HG03469 (cell line): ENCODE data around the gene SUSD5.
"Not testable (repeated sequence)": the region's sequence is repeated elsewhere in the genome, so short reads cannot be mapped to it uniquely, and the experiment has no call there.

ENCODE experiments used
- ATAC-seq: cut with Tn5 transposase; IDR thresholded peaks from one replicate; pipeline ENCODE4 v1.9.1; 2021; ENCODE audit warnings: mild to moderate bottlenecking, moderate library complexity, moderate number of reproducible peaks; ENCODE audit not compliant: unreplicated experiment

SUSD5 gene

DNA sequence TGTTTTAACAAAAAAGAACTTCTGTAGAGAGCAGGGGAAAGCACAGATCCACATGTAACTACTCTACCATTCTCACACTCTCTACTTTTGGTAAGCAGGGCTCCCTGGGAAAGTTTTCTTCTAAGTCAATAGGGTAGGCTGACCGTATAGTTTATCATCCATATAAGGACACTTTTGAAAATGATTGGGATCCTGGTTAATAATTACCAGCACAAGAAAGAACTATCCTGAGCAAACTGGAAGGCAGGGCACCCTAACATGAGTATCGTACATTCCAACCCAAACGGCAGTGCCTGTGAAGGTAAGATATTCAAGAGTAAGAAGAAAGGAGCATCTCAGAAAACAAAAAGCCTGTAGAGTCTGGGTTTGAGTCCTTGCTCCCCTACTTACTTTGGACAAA lies 22.1 kb downstream of the SUSD5 start:
- no peak for ATAC-seq

DNA sequence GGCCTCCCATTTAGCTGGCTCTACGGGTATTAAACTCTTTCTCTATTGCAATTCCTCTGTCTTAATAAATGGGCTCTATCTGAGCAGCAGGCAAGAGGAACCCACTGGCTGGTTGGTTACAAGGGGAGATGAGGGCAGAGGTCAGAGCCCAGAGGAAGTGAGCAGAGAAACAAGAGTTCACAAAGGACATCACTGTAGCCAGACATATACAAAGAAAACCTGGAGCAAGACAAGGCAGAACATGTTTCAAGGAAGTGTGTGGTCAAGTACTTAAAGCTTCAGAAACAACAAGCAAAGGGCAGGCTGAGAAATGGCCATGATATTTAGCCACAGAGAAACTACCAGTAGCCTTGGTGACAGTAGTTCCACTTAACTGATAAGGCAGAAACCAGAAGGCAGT lies 24.3 kb downstream of the SUSD5 start:
- ATAC-seq: no peak

DNA sequence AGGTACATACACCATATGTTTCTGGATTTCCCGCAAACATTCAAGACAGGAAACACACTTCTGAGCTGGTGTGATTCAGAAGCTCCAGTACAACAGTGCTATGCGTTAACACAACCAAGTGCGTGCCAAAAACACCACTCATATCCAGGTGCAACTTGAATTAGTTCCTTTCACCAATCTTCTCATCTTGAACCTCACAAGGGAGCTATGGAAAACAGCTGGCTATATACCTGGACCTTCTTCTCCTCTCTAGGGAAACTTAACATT lies 31.3 kb downstream of the SUSD5 start:
- no peak for ATAC-seq

DNA sequence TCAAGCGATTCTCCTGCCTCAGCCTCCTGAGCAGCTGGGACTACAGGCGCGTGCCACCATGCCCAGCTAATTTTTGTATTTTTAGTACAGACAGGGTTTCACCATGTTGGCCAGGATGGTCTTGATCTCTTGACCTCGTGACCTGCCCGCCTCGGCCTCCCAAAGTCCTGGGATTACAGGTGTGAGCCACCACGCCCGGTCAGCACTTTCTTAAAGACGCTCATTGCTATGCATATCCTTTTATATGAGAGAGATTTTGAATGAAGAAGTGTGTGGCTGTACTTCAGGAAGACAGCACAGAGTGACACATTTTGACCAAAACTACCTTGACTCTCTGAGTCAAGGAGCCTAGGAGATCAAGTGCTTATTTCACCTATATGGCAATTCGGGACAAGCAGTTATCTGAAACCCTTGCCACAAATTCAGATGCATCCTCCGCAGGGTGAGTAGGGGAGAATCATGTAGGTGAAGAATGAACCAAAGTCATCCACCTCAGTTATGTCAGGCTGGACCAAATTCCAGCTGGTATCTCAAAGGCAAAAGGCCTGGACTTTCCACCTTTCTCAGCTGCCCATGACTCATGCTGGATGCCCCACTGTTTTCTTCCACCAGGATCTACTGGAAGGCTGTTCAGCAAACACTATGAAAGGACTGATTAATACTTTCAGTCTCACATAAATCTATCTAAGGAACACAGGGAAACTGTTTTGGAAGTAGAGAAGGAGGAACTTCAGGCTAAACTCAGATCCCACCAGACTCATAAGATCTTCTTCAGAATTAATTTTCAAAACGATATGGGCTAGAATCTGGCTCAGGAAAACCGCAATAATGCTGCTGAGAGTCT lies 31.9 kb downstream of the SUSD5 start:
- no peak for ATAC-seq

DNA sequence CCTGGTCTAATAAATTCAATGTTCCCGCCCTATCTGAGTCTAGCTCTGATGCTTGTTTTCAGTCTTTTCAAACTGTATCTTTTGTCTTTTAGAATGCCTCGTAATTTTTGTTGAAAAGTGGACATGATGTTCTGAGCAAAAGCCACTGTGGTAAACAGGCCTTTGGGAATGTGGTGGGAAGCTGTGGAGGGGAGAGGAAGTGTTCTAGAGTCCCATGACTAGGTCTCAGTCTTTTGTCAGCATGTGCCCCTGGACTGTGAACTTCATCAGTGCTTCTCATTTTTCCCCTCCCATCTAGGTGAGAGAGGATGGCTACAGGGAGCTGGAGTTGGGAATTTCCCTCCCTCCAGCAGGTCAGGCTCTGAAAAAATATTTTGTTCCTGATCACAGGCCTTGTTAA lies 33.7 kb downstream of the SUSD5 start:
- no peak for ATAC-seq

DNA sequence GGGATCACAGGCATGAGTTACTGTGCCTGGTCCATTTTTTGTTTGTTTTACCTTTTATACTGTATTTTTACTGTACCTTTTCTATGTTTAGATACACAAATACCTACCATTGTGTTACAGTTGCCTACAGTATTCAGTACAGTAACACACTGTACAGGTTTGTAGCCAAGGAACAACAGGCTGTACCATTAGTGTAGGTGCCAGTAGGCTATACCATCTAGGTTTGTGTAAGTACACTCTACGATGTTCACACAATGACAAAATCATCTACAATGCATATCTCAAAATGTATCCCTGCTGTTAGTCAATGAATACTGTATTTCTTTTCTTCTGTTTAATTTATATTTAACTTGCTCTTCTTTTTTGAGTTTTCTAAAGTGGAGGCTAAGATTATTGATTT lies 37.0 kb downstream of the SUSD5 start:
- ATAC-seq: not testable (repeated sequence)

DNA sequence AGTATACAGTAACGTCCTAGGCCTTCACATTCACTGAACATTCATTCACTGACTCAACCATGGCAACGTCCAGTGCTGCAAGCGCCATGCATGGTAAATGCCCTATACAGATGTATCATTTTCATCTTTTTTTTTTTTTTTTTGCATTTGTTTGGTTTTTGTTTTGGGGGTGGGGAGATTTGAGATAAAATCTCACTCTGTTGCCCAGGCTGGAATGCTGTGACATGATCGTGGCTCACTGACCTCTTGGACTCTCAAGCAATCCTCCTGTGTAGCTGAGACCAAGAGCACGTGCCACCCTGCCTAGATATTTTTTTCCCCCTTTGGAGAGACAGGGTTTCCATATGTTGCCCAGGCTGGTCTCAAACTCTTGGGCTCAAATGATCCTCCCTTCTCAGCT lies 37.4 kb downstream of the SUSD5 start:
- ATAC-seq: no peak

DNA sequence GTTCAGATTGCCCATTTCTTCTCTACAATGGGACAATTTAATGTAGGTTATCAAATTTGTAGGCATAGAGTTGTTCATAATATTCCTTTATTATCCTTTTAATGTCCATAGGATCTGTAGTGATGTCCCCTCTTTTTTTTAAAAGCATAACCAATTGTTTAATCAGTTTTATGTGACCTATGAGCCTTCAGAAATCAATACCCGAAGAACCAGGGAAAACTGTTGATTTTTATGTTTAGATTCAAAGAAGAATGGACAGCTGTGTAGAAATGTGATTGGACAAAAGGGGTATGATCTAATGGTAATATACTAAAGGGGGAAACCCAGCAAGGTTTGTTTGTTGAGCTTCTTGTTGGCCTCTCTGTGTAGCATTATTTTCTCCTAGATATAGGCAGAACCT lies 39.5 kb downstream of the SUSD5 start:
- no peak for ATAC-seq

DNA sequence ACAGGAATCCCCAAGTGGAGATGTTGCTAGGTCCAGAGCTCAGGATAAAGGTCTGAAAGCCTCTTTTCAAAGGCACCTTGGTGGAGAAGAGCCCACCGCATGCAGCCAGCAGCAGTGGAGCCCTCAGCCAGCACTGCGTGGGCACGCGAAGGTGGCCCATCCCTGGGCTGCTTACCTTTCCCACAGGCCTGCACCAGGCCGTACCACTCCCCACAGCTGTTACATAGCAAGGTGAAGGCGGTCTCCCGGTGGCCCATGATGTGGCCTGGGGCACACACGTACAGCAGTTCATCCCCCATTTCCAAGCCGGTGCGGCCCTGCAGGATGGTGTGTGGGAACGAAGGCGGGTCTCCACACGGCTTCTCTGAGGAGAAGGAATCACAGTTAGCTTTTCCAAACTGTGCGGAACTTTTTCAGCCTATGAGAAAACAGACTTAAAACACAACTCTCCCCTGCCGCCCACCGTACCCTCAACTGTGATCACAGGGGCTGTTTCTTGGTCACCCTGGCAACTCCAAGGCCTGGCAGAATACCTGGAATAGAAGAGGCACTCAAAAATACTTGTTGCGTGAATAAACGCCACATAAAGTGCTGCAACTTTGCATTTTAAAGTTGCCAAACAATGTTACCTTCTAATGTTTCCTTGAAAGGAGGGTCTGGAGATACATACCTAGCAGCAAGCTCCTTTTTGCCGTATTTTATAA lies 43.7 kb downstream of the SUSD5 start:
- no peak for ATAC-seq

DNA sequence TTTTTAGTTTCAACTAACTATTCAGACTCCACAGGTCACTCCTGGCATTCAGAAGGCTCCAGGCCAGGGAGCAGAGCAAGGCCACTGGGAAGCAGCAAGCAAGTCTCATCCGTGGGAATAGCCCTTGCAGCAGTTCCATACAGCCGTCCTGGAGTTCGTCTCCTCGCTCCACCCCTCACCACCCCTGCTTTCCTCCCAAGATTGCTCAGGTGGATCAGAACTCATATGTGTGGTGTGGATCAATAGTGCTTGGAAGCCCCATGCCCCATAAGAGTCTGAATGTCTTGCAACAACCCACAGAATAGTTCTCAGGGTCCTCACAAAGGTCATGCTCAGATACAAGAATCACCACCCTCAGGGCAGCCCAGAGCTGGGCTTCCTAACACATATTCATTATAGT lies 44.5 kb downstream of the SUSD5 start:
- no peak for ATAC-seq

DNA sequence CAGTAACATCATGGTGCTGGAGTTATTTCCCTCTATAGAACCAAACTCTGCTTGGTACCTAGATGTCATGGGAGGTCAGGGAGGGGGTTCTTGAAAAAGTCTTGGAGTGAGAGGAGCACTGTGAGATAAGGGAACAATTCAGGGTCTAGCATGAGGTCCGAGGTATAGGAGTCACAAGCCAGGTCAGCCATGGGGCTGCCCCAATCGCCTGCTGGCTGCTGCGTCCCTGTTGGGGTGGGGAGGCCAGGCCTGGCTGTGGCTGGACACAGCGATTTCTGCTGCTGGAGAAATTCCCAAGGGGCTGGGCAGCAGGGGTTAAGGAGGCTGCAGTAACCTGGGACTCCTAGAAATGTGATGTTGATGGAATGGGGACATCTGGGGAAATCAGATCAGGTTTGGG lies 44.9 kb downstream of the SUSD5 start:
- no peak for ATAC-seq

DNA sequence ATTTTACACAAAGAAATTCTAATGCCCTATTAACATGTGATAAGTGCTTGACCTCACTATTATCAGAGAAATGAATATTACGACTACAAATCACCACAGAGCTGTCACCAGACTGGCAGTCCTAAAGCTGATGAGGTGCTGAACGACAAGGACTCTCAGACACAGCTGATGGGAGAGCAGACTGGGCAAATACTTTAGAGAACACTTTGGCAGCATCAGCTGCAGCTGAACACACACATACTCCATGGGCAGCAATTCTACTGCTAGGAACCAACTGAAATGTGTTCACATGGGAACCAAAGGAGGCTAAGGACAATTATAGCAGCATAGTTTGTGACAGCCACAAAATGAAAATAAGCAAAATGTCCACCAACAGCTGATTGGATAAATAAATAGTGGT lies 45.5 kb downstream of the SUSD5 start:
- no peak for ATAC-seq

DNA sequence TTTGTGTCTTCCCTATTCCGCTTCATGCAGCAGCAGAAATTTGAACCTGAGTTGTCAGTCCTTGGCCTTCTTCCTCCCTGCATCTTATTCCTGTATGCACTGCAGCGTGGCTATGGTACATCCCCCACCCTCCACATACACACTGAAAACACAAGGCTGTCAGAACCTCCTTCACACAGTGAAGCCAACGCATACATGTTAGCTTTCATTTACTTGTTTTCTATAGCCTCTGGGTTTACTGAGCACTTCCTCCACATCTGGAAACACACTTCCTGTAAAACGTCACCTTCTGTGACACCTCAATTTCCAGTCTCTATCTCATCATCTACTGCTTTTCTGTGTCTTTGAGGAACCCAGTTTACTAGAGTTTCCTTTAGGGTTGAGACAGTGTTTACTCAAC lies 47.0 kb downstream of the SUSD5 start:
- ATAC-seq: no peak

DNA sequence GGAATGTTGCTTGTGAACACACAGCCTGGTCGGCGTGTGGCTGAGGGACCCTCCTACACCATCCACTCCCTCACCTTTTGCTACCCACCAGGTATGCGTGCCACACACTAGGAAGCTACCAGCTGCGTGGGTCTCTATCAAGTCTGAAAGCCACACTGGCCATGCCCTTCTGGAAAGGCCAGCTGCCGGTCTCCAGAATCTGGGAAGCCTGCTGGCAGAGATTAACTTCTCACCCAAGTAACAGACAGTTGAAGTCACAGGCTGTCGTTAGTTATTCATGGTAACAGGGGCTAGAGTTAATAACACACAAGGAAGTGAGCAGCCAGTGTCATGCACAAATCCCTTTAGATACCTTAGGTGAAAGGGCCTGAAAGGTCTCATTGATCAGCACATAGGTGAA lies 48.1 kb downstream of the SUSD5 start:
- ATAC-seq: no peak

DNA sequence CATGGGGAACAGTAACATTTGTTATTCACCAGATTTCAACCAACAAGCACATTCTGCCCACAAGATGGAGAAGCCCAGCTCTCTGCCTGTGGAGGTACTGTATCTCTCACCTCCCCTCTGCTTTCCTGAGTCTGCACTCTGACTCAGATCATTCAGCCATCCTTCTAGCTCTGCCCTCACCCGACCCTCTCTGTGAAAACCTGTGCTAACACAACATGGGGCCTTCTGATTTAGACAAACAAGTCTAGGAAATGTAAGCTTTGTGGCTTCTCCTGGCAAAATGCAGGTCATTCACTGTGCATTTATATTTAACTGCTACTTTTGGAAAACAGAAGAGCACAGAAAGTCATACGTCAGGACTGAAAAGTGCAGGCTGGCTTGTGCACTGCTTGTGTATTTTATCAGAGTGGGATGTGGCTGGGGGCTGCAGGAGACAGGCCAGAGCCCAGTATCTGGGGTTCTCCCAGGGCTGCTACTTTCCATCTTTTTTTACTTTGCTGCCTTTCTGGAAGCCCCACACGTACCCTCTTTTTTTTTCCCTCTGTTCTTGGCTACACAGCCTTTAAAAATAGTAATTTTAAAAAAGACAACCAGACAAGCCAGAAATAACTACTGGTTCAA lies 50.8 kb downstream of the SUSD5 start:
- no peak for ATAC-seq

DNA sequence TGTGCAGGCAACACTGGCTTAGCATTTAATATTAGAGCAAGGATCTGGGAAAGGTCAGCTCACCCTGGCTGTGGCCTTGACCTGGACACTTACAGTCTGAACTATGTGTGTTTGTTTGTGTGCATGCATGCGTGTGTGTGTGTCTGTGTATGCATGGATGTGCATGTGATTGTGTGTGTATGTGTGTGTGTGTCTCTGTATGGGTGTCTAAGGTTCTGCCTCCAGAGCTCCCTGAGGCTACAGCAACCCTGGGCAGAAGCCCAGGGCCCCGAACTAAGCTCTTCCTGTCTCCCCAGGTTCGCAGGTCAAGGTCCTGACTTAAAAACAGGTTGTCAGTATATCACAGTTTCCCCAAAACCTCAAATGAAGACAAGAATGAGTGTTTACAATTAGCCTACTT lies 51.3 kb downstream of the SUSD5 start:
- ATAC-seq: no peak

DNA sequence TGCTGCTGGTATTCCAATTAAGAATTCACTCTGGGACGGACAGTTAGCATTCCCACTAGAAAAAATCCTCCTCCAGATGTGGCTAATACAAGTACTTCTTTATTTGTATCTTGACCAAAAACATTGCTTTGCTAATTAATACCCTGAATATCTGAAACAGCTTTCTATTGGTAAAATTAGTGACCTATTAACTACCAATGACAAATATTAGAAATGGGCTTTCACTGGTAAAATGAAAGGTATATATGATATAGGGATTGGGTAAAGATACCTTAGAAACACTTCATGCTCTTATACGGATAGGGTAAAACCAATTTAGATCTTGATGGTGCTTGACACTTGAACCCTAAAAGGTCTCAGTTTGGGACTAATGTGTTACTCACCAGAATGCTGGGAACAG lies 52.5 kb downstream of the SUSD5 start:
- ATAC-seq: no peak

DNA sequence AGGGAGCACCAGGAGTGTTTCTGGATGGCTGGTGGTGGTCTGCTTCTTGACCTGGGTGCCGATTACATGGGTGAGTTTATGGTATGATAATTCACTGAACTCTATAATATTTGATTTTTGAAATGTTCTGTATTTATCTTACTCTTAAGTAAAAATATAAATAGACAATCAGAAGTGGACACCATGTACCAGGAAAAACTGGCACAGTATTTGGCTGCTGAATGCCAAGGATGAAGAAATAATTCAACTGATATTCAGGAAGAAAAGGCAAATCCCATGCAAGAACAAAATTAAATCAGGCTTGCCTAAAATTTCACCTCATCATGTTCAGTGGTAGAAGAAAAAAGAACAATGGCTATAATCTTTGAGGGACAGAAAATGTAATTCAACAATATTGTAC lies 53.2 kb downstream of the SUSD5 start:
- no peak for ATAC-seq

DNA sequence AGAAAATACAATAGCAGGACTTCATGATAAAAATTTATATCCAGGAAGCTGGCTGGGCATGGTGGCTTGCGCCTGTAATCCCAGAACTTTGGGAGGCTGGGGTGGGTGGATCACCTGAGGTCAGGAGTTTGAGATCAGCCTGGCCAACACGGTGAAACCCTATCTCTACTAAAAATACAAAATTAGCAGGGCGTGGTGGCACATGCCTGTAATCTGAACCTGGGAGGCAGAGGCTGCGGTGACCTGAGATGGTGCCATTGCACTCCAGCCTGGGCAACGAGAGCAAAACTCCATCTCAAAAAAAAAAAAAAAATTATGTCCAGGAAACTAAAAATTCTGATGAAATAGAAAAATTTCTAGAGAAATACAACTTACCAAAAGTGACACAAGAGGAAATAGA lies 56.0 kb downstream of the SUSD5 start:
- ATAC-seq: not testable (repeated sequence)

DNA sequence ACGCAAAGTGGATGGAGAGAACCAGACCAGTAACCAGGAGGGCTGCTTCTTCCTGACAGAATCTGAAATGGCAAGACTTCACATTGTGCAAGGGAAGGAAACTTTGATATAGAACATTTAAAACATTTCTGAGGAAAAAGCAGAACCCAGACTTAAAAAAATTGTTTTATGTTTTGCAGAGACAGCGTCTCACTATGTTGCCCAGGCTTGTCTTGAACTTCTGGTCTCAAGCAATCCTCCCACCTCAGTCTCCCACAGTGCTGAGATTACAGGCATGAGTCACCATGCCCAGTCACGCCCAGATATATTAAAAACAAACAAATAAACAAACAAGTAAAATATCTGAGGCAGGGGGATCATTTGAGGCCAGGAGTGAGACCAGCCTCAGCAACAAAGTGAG lies 58.6 kb downstream of the SUSD5 start:
- no peak for ATAC-seq

DNA sequence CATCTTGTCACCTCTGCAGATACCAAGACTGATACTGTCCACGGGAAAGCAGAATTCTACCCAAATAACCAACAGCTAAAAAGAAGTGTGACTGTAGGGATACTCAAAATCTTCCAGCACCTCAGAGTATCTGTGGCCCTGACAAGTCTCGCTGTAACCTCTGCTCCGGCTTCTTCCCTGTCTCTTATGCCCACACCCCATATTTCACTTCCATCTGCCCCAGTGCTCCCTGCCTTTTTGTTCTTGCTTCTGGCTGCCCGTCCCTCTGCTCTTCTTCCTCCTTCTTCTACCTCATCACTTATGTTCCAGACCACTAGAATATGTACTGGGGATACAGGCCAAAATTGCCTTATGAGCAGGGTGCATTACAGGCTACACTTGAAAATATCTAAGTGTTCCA lies 59.4 kb downstream of the SUSD5 start:
- no peak for ATAC-seq

DNA sequence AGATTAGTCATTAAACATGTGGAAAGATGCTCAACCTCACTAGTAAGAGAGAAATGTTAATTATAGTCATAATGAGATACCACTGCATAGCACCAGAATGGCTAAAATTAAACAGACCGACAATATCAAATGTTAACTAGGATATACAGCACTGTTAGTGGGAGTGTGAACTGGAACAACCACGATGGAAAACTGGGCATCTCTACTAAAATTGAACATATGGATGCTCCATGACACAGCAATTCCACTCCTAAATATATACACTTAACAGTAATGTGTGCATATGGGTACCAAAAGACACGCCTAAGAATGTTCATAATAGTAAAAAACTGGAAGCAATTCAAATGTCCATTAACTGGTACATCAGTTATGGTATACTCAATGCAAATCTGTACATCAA lies 63.3 kb downstream of the SUSD5 start:
- no peak for ATAC-seq
